SKM-1 (cell line): ENCODE results near the gene ANXA9.

ENCODE experiments used
- DNase-seq: peaks from one replicate; lab custom pipeline; 2025; ENCODE audit not compliant: unreplicated experiment; lab: John Stamatoyannopoulos, UW

ANXA9 gene

DNA sequence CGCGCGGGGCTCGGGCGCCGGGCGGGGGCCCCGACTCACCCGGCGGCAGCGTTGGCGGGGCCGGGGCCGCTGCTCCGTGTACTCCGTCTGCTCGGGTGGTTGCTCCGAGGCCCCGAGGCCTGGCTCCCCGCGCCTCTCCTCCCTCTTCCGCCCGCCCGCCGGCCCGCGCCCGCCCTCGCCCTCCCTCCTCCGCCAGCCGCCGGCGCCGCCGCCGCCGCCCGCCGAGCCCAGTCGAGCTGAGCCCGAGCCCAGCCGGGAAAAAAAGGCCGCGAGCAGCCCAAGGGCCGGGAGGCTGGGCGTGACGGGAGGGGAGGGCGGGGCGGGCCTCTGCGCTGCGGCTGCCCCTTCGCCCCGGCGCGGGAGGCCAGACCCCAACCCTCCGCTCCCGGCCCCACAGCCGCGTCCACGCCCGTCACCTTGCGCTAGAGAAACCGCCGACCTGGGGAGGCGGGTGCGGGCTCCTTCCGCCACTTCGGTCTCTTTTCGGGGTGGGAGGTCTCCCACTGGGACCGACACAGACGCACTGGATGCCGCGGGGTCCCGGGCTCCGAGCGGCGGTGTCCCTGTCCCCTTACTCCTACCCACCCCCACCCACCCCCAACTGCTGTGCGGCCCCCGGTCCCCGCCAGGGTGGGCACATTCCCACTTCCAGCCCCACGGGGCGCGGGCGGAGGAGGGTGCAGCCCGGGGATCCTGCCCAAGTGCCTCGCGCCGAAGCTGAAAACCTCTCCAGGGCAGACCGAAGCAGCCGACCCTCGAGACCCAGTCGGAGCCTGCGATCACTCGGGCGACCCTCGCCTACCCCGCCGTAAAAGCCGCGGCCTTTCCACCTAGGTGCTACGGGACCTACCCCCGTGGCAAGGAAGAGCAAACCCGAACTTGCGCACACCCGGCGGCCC lies 7.3 kb upstream of the ANXA9 start, which contains the start of gene CERS2:
TSS of gene CERS2 (minus strand) at position 256 of the 899 bp plus-strand sequence. CDS start 5,745 bp downstream, outside the sequence.
- no peak for DNase-seq

DNA sequence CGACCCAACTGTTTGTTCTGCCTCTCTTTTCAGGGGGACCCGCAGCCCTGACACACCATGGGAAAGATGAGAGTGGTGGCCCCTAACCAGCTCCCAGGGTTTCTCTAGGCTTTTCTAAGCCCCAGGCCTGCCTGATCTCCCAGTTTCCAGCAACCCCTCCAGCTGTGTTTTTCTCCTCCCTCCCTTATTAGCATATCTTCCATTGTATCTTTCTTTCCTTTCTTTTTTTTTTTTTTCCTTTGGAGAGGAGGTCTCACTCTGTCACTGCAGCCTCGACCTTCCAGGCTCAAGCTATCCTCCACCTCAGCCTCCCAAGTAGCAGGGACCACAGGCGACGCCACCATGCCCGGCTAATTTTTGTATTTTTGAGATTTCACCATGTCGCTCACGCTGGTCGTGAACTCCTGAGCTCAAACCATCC lies 5.7 kb upstream of the ANXA9 start:
- no peak for DNase-seq

- peak; percentile 84 for DNase-seq
Observed at GRCh38 chr1:150976879-150977694, 5.0 kb upstream of the ANXA9 start.

DNA sequence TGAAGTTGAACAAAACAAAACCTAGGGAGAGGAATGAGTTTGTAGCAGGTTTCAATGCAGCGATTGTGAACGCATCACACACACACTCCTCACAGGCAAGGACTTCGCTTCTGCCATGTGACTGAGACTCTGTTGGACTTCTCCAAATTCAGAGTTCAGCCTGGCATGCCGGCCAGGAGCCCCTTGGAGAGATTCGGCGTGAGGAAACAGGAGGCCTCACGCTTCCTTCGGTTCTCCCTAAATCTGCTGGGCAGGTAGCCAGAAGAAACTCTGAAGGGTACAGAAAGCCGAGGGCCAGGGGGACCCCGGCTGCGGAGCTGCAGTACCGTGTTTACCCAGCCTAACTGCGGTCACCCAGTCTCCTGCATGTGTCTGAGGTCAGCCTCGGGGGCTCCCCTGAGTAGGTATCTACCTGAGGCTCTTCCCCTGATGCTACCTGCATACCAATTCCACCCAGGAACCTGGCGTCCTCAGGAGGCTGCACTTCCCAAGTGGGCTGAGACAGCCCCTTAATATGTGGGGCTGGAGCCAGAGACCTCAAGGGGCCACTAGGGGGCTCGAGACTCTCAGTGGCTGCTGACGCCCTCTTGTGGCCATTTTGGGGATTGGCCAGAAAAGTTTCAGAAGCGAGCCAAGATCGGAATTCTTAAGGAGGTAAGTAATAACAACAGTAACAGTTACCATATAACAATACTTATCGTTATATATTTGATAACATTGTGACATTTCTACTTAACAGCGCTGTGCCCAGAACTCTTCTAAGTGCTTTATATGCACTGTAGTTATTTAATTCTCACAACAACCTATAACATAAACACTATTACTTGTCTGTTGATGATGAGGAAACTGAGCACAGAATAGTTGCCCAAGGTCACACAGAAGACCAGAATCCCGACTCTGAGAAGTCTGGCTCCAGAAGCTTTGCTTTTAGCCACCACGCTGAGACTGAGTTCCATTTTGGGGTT lies 2.7 kb upstream of the ANXA9 start:
- DNase-seq, result peak; percentile 92

GRCh38 chr1:150981177-150981804 lies 801 bp upstream of the ANXA9 start:
- no peak for DNase-seq

- no peak for DNase-seq
Observed at GRCh38 chr1:150985179-150985825, 3.2 kb downstream of the ANXA9 start.

DNA sequence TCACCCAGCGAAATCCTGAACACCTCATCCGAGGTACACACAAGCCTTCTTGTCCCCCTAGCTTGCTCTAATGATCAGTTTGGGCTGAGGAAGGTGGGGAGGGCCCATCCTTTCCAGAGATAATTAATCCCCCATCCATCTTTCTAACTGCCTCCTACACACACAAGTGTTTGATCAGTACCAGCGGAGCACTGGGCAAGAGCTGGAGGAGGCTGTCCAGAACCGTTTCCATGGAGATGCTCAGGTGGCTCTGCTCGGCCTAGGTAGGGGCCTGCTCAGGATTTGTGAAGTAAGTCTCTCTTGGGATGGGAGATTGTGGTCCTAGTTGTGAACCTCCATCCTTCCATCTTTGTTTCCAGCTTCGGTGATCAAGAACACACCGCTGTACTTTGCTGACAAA lies 5.8 kb downstream of the ANXA9 start:
- no peak for DNase-seq

GRCh38 chr1:150992626-150993025 lies 10.5 kb downstream of the ANXA9 start:
- no peak for DNase-seq

DNA sequence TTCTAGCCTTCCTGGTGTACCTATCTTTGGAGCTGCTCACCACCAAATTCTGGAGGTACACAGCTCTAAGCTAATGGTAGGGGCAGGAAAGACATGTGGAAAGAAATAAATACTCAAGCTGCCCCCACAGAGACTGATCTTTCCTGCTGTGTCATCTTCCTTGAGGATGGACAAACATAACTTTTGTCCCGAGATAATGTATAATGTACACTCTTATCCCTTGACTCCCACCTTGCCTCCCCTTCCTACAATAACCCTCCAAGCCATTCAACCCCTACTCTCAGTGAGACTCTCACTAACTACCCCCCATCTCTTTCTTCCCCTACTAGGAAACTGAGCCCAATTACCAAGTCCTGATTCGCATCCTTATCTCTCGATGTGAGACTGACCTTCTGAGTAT lies 12.2 kb downstream of the ANXA9 start:
- no peak for DNase-seq

DNA sequence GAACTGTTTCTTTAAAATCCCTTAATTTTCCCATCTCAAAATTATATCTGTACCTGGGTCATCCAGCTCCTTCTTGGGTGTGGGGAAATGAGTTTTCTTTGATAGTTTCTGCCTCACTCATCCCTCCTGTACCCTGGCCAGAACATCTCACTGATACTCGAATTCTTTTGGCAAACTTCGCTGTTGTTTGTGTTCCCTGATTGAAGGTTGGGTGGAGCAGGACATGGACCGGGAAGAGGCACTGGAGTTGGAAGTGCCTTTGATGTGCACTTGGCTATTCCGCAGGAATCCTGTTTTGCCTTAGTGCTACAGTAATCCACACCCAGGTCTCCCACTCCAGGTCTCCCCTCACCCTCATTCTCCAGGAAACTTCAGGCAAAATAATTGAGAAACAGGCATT lies 13.4 kb downstream of the ANXA9 start:
- no peak for DNase-seq

- no peak for DNase-seq
Observed at GRCh38 chr1:150995896-150996295, 13.8 kb downstream of the ANXA9 start.

- DNase-seq, result no peak
Observed at GRCh38 chr1:150997126-150997872, 15.2 kb downstream of the ANXA9 start.

- DNase-seq, result no peak
Observed at GRCh38 chr1:150997949-150998348, 15.9 kb downstream of the ANXA9 start.

- DNase-seq, result no peak
Observed at GRCh38 chr1:150999051-150999674, 17.1 kb downstream of the ANXA9 start.

GRCh38 chr1:150999926-151000325 lies 17.8 kb downstream of the ANXA9 start:
- DNase-seq, result no peak

GRCh38 chr1:151000408-151000807 lies 18.3 kb downstream of the ANXA9 start:
- DNase-seq, result no peak

GRCh38 chr1:151001602-151002001 lies 19.5 kb downstream of the ANXA9 start:
- DNase-seq, result peak; percentile 82

DNA sequence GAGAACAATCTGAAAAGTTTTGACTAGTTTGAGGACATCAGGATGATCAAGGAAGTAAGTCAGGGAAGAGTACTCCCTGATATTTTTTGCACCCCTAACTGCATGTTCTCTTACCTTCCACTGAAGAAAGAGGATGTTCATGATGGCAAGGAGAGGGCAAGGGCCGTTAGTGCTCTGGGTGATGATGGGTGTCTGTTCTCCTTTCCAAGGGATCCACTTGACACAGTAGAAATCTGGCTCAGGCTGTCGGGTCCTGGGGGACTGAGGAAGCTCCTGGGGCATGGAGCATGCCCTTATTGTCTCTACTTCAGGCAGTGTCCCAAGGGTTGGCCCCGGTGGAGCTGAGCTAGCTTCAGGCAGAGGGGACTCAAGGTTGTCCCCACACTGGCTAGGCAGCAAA lies 20.0 kb downstream of the ANXA9 start:
- DNase-seq, result peak; percentile 68

- DNase-seq, result no peak
Observed at GRCh38 chr1:151002611-151003010, 20.5 kb downstream of the ANXA9 start.
